HG02885 (cell line): ENCODE results near the gene RPP25.
A peak's percentile ranks its signal among the peaks of the same experiment; 100 is the strongest.
"Not testable (repeated sequence)": the region's sequence is repeated elsewhere in the genome, so short reads cannot be mapped to it uniquely, and the experiment has no call there.

Source experiments
- ATAC-seq: cut with Tn5 transposase; IDR thresholded peaks from one replicate; pipeline ENCODE4 v1.9.1; 2021; ENCODE audit warnings: mild to moderate bottlenecking; ENCODE audit not compliant: unreplicated experiment, poor library complexity

The RPP25 gene

DNA sequence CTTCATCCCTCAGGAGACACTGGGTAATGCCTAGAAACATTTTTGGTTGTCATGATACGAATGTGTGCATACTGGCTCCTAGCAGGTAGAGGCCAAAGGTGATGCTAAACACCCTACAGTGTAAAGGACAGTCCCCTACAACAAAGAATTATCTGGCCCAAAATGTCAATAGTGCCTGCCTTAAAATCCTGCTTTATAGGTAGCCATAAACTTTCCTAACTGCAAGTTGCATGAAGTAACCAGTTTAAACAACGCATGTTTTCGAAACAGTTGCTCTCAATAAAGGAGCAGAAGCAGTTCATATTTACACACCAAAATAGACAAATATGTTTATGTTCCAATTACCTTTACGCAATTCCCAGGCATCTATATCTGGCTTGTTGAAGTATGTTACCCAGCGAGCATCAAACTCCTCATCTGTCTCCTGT, 27.8 kb downstream of the RPP25 start:
- ATAC-seq: no peak

DNA sequence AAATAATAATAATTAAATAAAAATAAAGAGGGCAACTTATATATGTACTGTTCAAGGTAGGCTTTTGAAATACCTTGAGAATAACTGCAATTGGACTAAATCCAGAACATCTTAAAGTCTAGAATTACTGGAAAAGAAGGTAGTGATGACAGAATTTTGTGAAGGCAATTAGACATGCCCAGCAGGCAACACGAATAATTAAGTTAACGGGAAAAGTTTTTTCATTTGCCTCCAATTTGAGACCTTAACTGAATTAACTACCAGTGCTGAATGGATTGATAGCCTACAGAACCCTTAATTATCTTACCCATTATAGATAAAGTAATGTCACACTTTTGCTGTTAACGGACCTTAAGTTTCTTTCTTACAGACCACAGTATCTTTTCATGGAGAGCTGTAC, 32.0 kb downstream of the RPP25 start:
- ATAC-seq: no peak

DNA sequence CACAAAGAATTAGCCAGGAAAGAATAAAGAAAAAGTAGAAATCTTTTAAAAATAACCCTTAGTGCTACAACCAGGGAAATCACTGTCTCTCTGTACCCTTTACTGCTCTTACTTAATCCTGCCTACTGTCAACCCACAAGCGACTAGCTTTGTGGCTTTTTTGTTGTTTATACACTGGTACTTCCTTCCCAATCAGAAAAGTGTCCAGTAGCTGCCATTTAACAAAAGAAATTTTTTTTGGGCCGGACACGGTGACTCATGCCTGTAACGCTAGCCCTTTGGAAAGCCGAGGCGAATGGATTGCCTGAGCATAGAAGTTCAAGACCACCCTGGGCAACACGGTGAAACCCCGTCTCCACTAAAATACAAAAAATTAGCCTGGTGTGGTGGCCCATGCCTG, 36.1 kb downstream of the RPP25 start:
- ATAC-seq: no peak

DNA sequence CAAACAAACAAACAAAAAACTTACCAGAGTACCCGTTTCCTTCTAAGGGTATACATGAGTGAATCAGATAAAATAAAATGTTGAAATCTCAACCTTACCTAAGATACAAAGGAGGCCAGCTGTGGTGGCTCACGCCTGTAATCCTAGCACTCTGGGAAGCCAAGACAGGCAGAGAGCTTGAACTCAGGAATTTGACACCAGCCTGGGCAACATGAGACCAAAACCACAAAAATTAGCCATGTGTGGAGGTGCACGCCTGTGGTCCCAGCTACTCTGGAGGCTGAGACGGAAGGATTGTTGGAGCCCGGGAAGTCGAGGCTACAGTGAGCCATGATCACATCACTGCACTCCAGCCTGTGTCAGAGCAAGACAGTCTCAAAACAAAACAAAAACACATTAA, 38.9 kb downstream of the RPP25 start:
- no peak for ATAC-seq

DNA sequence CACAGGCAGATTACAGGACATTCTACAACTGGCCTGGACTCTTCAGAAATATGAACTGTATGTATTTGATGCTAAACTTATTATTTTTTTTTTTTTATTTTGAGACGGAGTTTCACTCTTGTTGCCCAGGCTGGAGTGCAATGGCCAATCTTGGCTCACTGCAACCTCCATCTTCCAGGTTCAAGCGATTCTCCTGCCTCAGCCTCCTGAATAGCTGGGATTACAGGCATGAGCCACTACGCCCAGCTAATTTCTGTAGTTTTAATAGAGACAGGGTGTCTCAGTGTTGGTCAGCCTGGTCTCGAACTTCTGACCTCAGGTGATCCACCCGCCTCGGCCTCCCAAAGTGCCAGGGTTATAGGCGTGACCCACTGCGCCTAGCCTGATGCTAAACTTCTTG, 42.8 kb downstream of the RPP25 start:
- ATAC-seq: not testable (repeated sequence)

DNA sequence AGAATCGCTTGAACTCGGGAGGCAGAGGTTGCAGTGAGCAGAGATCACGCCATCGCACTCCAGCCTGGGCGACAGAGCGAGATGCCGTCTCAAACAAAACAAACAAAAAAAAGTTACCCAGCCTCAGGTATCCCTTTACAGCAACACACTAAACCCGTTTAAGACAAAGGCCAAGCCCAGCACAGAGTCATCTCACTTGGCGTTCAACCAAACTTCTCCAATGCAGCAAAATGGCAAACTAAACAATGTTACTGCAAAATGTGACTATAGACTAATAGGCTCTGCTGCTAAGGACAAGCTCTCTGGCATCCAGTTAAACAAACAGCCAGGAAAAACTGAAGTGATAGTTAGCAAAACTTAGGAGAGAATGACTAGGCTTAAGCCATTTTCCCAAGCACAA, 43.5 kb downstream of the RPP25 start:
- ATAC-seq: no peak

DNA sequence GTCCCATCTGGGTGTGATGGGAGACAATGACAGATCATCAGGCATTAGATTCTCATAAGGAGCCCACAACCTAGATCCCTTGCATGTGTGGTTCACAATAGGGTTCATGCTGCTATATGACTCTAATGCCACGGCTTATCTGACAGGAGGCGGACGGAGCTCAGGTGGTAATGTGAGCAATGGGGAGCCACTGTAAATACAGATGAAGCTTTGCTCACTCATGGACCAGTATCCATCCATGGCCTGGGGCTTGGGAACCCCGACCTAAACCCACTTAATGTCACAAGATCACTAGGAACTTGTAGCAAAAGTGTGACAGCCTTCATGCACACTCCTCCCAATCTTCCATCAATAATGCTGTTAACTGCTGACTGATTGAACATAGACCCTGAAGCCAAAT, 47.9 kb downstream of the RPP25 start:
- ATAC-seq: no peak

DNA sequence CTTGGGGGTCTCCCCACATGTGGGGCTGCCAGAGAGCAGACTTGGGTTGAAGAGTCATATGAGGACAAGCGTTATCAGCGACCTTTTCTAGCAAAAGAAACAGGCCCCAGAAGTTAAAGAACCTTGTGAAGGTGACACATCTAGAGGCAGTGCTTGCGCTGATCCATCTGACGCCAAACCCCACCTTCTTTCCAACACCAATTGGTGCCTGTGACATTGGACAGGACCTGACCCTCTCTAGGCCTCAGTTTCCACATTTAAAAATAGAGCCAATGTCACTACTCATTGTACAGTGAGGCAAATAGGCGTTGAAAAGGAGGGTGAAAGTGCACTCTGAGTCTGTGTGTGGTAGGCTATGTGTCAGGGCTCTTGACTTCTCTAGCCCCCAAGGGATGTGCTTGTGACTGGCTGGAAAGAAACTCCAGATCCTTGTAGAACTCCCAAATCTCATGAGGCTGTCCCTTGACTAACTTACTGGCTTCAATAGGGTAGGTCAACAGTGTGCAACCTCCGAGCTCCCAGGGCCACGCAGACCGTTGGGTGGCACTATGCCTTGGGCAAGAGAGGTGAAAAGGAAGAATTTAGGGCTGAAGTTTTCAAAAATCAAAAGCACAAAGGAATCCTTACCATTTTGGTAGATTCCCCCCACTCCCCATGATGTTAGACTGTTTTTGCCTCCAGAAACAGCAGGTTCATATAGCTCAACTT, 49.3 kb downstream of the RPP25 start:
- ATAC-seq: no peak

DNA sequence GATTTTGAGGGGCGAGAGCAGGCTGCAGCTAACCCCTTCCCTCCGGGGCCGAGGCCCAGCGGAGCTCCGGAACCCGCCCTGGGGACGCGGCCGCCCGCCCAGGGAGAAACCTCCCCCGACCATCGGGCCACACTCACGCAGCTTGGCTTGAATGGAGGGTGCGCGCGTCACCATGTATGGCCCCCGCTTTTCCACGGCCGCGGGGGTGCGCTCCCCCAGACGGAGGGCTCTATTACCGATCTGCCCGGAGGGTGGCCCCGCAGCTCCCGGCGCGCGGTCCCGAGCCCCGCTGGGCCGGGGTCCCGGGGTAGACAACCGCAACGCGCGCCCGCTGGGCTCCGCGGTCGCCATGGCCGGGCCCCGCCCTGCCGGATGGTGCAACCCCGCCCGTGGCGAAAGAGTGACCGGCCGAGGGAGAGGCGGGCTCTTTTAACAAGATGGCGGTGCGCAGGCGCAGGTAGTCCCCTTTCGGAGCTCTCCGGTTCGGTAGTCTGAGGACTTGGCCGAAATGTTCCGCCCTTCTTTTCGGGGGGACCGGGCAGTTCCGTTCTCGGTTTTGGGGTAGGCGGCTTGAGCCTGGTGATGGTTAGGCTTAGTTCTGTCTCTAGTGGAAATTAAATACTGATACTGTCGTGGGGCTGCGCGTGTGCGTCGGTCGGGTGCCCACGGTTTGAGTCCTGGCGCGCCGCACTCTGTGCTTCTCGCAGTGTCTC, 50.0 kb downstream of the RPP25 start, which contains the start of gene FAM219B:
Gene FAM219B, minus strand, starts transcription at position 402 of the 713 bp plus-strand sequence. Its CDS starts 51 bp downstream, at position 351.
- peak; percentile 90 for ATAC-seq

DNA sequence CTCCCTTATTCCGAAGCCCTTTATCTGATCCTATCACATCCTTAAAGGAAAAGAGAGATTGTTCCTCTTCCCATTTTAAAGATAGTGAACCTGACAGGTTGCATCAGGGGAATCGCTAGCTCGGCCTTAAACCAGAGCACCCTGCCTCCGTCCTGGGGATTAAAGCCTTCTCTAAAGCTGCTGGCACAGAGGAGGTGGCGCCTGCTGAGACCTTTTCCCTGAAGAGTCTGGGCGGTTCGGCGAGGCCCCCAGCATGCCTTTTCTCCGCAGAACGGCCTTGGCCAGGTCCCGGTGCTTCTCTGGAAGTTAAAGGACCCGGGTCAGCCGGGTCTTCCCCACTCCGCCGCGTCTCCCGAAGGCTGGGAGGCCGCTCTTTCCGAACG, 50.5 kb downstream of the RPP25 start:
- ATAC-seq: peak; percentile 7
